GM19043 (cell line): ENCODE data around the gene LRRIQ3.

Experiments
- ATAC-seq: cut with Tn5 transposase; IDR thresholded peaks from one replicate; pipeline ENCODE4 v1.9.1; 2021; ENCODE audit warnings: low read depth; ENCODE audit not compliant: unreplicated experiment

The LRRIQ3 gene

DNA sequence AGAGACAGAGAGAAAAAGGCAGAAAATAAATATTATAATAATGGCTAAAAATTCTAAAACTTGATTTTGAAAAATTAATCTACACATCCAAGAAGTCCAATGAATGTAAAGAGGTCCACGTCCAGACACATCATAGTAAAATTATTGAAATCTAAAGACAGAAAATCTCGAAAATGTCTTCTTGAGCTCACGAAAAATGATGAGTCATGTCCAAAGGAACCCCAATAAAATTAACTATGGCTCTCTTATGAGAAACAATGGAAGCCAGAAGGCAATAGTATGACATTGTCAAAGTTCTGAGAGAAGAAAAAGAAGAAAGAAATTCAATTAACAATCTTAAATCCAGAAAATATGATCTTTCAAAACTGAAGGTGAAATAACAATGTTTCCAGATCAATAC is 84.6 kb downstream of the LRRIQ3 start:
- ATAC-seq = no peak

DNA sequence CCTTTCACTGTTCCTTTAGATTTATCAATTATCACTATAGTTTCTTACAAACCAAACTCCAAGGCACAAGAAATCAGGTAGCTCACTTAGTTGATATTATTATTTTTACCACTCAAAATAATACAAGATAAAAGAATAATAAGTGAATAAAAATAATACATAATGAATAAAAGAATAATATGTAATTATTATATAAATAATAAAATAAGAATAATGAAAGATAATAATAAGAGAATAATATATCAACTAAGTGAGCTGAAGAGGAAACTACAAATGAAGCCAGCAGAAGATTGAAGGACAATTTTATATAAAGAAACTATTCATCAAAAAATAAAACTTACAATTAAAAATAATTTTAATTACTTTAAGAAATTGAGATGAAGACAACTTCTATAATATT is 90.6 kb downstream of the LRRIQ3 start:
- no peak for ATAC-seq

DNA sequence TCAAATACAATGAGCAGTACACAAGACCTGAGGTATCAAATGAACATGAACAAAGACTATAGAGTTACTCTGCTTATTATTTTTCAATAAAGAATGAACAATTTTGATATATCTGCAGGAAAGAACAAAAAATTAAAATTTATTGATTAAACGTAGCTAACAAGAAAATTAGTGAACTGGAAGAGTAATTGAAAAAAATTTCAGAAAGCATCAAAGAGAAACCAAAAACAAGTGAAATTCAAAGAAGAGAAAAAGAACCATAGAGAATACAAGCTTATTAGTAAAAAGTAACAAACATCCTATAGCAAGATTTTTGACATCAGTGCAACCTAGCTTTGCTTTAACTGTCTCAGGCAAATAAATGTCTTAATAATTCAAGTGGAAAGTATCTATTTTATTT is 106.6 kb downstream of the LRRIQ3 start:
- no peak for ATAC-seq

- ATAC-seq = no peak
These were observed 114.8 kb downstream of the LRRIQ3 start for GRCh38 chr1:74083128-74083527.

- ATAC-seq = no peak
These were observed 132.9 kb downstream of the LRRIQ3 start for GRCh38 chr1:74065081-74065480.

- ATAC-seq = no peak
These were observed 140.3 kb downstream of the LRRIQ3 start for GRCh38 chr1:74057719-74058118.

GRCh38 chr1:74053407-74053806 is 144.6 kb downstream of the LRRIQ3 start:
- ATAC-seq = no peak

GRCh38 chr1:74050386-74050785 is 147.6 kb downstream of the LRRIQ3 start:
- no peak for ATAC-seq

DNA sequence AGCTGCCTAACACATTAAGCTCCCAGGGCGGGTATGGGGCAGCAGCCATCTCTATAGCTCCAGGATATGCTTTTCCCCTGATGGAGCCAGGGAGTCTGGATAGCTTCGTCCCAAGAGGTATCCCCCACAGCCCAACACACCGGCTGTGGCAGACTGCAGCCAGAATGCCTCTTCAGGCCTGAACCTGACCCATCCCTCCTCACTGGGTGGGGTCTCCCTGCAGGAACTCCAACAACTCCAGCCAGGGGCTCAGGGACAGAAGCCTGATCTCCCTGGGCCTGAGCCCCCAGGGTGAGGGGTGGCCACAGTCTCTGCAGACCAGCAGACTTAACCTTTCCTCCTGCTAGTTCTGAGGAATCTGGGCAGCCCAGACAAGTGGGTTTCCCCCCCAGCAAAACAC is 159.9 kb downstream of the LRRIQ3 start:
- no peak for ATAC-seq

GRCh38 chr1:74012583-74012982 is 185.4 kb downstream of the LRRIQ3 start:
- ATAC-seq = no peak

- ATAC-seq = no peak
These were observed 186.2 kb downstream of the LRRIQ3 start for GRCh38 chr1:74011736-74012135.

- no peak for ATAC-seq
These were observed 187.8 kb downstream of the LRRIQ3 start for GRCh38 chr1:74010206-74010605.

GRCh38 chr1:74005533-74005932 is 192.4 kb downstream of the LRRIQ3 start:
- ATAC-seq = no peak

- ATAC-seq = no peak
These were observed 194.2 kb downstream of the LRRIQ3 start for GRCh38 chr1:74003806-74004205.

GRCh38 chr1:73998348-73998959 is 199.5 kb downstream of the LRRIQ3 start:
- ATAC-seq = peak; percentile 66

GRCh38 chr1:73980324-73981040 is 217.5 kb downstream of the LRRIQ3 start:
- no peak for ATAC-seq

DNA sequence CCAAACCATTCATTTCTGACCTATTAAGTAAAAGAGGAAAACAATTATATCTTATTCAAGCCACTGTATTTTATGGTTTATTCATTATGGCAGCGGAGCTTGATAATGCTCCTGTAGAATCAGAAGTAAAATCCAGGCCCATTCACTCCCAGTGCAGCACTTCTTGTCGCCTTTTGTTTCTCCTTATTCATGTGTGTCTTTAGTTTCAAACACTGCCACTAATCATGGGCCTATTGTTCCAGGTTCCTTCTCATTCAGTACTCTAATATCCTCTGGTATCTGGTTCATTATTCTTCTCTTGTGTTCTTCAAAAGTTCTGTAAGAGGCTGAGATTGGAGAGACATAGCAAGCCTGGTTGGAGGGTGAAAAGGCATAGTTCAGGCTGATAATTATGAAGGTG is 218.3 kb downstream of the LRRIQ3 start:
- no peak for ATAC-seq

GRCh38 chr1:73978964-73979363 is 219.0 kb downstream of the LRRIQ3 start:
- no peak for ATAC-seq
